ENCODE measurements around the gene TPPP. TPM values are rescaled to one million over a fixed set of nuclear protein-coding genes. Genes with fewer than 3 reads are reported as not detected.
"Not testable (repeated sequence)": the region's sequence is repeated elsewhere in the genome, so short reads cannot be mapped to it uniquely, and the experiment has no call there.

Gene TPPP
- total RNA-seq, 1 experiment from 2014 or later, result 0.18 TPM

GRCh38 chr5:695475-695874 lies 2.3 kb upstream of the TPPP start:
- not testable (repeated sequence) for DNase-seq (ENCODE audit: low read depth)

- DNase-seq (ENCODE audit: low read depth), result not testable (repeated sequence)
Observed at GRCh38 chr5:694042-694431, 885 bp upstream of the TPPP start.

GRCh38 chr5:692529-693041 lies 567 bp downstream of the TPPP start:
- not testable (repeated sequence) for DNase-seq (ENCODE audit: low read depth)

- no peak for DNase-seq (ENCODE audit: low read depth)
Observed at GRCh38 chr5:691817-692528, 1.2 kb downstream of the TPPP start.

GRCh38 chr5:691049-691448 lies 2.1 kb downstream of the TPPP start:
- not testable (repeated sequence) for DNase-seq (ENCODE audit: low read depth)

GRCh38 chr5:690293-690692 lies 2.9 kb downstream of the TPPP start:
- DNase-seq (ENCODE audit: low read depth), result not testable (repeated sequence)

- DNase-seq (ENCODE audit: low read depth), result not testable (repeated sequence)
Observed at GRCh38 chr5:688348-689010, 4.7 kb downstream of the TPPP start.

GRCh38 chr5:686936-687335 lies 6.2 kb downstream of the TPPP start:
- DNase-seq (ENCODE audit: low read depth), result not testable (repeated sequence)

GRCh38 chr5:686172-686523 lies 7.0 kb downstream of the TPPP start:
- DNase-seq (ENCODE audit: low read depth), result not testable (repeated sequence)

- DNase-seq (ENCODE audit: low read depth), result no peak
Observed at GRCh38 chr5:685262-686171, 7.6 kb downstream of the TPPP start.

- no peak for DNase-seq (ENCODE audit: low read depth)
Observed at GRCh38 chr5:684751-685216, 8.4 kb downstream of the TPPP start.

GRCh38 chr5:683551-684481 lies 9.3 kb downstream of the TPPP start:
- no peak for DNase-seq (ENCODE audit: low read depth)

GRCh38 chr5:682651-683358 lies 10.3 kb downstream of the TPPP start:
- not testable (repeated sequence) for DNase-seq (ENCODE audit: low read depth)

GRCh38 chr5:682216-682615 lies 10.9 kb downstream of the TPPP start:
- DNase-seq (ENCODE audit: low read depth), result not testable (repeated sequence)

GRCh38 chr5:681317-682191 lies 11.6 kb downstream of the TPPP start:
- not testable (repeated sequence) for DNase-seq (ENCODE audit: low read depth)

- DNase-seq (ENCODE audit: low read depth), result not testable (repeated sequence)
Observed at GRCh38 chr5:680836-681235, 12.3 kb downstream of the TPPP start.

- not testable (repeated sequence) for DNase-seq (ENCODE audit: low read depth)
Observed at GRCh38 chr5:680118-680795, 12.9 kb downstream of the TPPP start.
